PC-9 (cell line): ENCODE measurements around the gene TFAP2A. TPM values are rescaled to one million over a fixed set of nuclear protein-coding genes. Genes with fewer than 3 reads are reported as not detected.

Source experiments
- BruUV-seq: library from RNA; stranded (reverse); fragments of 400-500 nt; replicated peaks from 2 replicates; lab custom pipeline; 2021; lab: Mats Ljungman, UMichigan
- CTCF ChIA-PET: fragments of 300-600 bp; sonication (Branson Sonifier 250); formaldehyde crosslinking; loops from one replicate; lab custom pipeline; 2022; ENCODE audit warnings: antibody characterized with exemption; lab: Charles Lee
- POLR2A ChIA-PET: fragments of 300-600 bp; sonication (Branson Sonifier 250); formaldehyde crosslinking; loops from one replicate; lab custom pipeline; 2022; ENCODE audit warnings: antibody characterized with exemption; ENCODE audit not compliant: unreplicated experiment; lab: Charles Lee
- DNase-seq, 2 experiments: peaks; one replicate each; pipeline versions ENCODE4 v3.0.0 to v3.0.0-alpha.2; 2015 to 2022; ENCODE audit warnings: mixed read lengths in 1 of 2
- H2AFZ ChIP-seq: fragments of 200-600 bp; sonication (generic); 2 replicates; pipeline ENCODE4 v1.8.1; 2017; ENCODE audit warnings: antibody characterized with exemption
- H3F3A ChIP-seq: fragments of 200-600 bp; sonication (generic); 2 replicates; pipeline ENCODE4 v1.8.1; 2017; ENCODE audit warnings: antibody characterized with exemption, mild to moderate bottlenecking, low read depth; ENCODE audit not compliant: insufficient read depth
- H3K27ac ChIP-seq: fragments of 200-600 bp; sonication (generic); 2 replicates; pipeline ENCODE4 v1.6.1; 2016; ENCODE audit warnings: mixed run types
- H3K27me3 ChIP-seq: fragments of 200-600 bp; sonication (generic); 2 replicates; pipeline ENCODE4 v1.6.1; 2016; ENCODE audit warnings: low read depth, mixed run types; ENCODE audit not compliant: insufficient read depth
- H3K36me3 ChIP-seq: fragments of 200-600 bp; sonication (generic); 2 replicates; pipeline ENCODE4 v1.6.1; 2016; ENCODE audit warnings: low read depth, mixed run types
- H3K4me1 ChIP-seq: fragments of 200-600 bp; sonication (generic); replicated peaks from 2 replicates; pipeline ENCODE4 v1.6.1; 2016; ENCODE audit warnings: mixed run types; ENCODE audit not compliant: insufficient read depth
- H3K4me2 ChIP-seq: fragments of 200-600 bp; sonication (generic); 2 replicates; pipeline ENCODE4 v1.6.1; 2017; ENCODE audit warnings: mixed run types
- H3K4me3 ChIP-seq: fragments of 200-600 bp; sonication (generic); 2 replicates; pipeline ENCODE4 v1.6.1; 2016; ENCODE audit warnings: mixed run types
- H3K79me2 ChIP-seq: fragments of 200-600 bp; sonication (generic); 2 replicates; pipeline ENCODE4 v1.6.1; 2017; ENCODE audit warnings: low read depth, mixed run types
- H3K9me2 ChIP-seq: fragments of 200-600 bp; sonication (generic); 2 replicates; pipeline ENCODE4 v1.8.1; 2017; ENCODE audit warnings: mild to moderate bottlenecking; ENCODE audit not compliant: insufficient read depth
- H3K9me3 ChIP-seq: fragments of 200-600 bp; sonication (generic); 2 replicates; pipeline ENCODE4 v1.8.1; 2016; ENCODE audit warnings: low read depth; ENCODE audit not compliant: insufficient read depth
- H4K20me1 ChIP-seq: fragments of 200-600 bp; sonication (generic); 2 replicates; pipeline ENCODE4 v1.8.1; 2017; ENCODE audit not compliant: insufficient read depth
- EZH2 ChIP-seq: fragments of 200-600 bp; sonication (generic); IDR thresholded peaks from 2 replicates; pipeline ENCODE4 v1.8.0; 2017; ENCODE audit warnings: antibody characterized with exemption, low read depth
- intact Hi-C: fragments of 100-400 bp; cut with micrococcal nuclease; formaldehyde crosslinking; loops from one replicate; pipeline ENCODE4 v1.10.0; 2022; ENCODE audit not compliant: unreplicated experiment
- total RNA-seq: library from RNA; stranded (reverse); gene quantifications from 2 replicates; pipeline ENCODE4 v1.2.3, GENCODE V29; 2021
- TF ChIP-seq, protein P1 (sequence below): fragments of 200-600 bp; sonication (generic); conservative IDR thresholded peaks from 2 replicates; pipeline ENCODE4 v1.6.1; 2017; ENCODE audit warnings: mixed run types, antibody characterized with exemption, mild to moderate bottlenecking, moderate library complexity

Gene TFAP2A
- total RNA-seq, 1 experiment from 2014 or later: 43.8 TPM

DNA sequence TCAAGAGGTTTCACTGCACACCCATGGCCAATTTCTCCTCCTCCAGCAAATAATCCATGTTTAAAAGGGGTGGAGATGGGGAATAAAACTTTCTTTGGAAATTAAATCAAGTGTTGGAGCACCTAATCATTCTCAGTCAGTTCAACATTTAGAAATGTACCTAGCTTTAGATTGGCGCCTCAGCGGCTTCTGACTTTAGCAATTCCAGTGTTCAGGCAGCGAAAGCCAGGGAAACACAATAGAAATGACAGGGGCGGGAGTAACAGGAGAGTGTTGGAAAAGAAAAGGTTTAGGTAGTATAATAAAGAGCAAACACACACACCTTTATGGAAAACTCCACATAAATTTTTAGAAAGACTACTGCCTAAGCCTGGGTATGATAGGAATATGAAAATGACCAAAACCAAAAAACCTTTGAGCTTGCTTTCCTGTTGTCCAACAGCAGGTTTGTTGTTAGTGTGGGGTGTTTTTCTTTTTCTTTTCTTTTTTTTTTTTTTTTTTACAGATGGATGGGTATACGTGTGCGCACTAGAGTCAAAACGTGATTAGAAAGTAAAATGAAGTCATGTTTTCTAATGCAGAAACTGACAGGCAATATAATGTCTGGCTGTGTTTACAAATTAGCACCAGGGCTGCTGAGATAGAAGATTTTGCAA is 7.7 kb downstream of the TFAP2A start:
- POLR2A ChIA-PET: interaction anchor here (0.6 to 1.0 kb wide), 3 partner anchors 230 to 1412 kb away, joined by 5 to 18 read pairs (median 14); no protein-coding TSS in a partner anchor
- peak overlapping the region; percentile 80 for H3K27ac ChIP-seq

DNA sequence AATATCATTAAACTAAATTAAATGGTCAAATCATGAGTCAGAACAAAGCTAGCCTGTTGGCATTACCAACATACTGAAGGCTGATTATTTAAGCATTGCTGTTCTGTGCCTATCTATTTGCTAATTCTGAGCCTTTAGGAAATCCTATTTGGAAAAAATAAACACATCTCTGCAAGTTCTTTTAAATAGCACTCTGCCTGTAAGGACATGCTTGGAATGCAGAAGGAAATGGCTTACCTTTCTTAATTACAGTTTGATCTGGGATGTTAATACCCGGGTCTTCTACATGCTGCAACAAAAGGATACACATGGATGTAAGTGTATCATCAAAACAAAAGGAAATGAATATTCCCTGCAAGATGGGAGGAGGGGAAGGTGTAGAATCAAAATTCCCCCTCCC is 8.3 kb downstream of the TFAP2A start:
- H3K4me3 ChIP-seq: no peak overlapping the region
- peaks cover 23% of the 10 kb centered on the region for H3K36me3 ChIP-seq

More for the DNA sequence above, 7.7 kb downstream of the TFAP2A start:
- Histone ChIP-seq H3K4me2 (peak overlapping the region; percentile 74), H3K79me2 (peaks cover 85% of the 10 kb centered on the region), H3K4me3 (0 out of 2 replicates have a peak overlapping the region, but pooled peaks have one; percentile 88), H3K4me1 (peaks cover 64% of the 10 kb centered on the region), H3K9me3 (no peaks in the 10 kb centered on the region), H3K27me3 (no peaks in the 10 kb centered on the region), H3K9me2 (no peaks in the 10 kb centered on the region), H2AFZ (no peak overlapping the region), H3K36me3 (peaks cover 17% of the 10 kb centered on the region), H3F3A (peaks cover 44% of the 10 kb centered on the region), H4K20me1 (no peaks in the 10 kb centered on the region)
- BruUV-seq: no TSS peak
- intact Hi-C loops: no loop called here
- TF ChIP-seq EZH2: no peak
- TF ChIP-seq, protein P1, sequence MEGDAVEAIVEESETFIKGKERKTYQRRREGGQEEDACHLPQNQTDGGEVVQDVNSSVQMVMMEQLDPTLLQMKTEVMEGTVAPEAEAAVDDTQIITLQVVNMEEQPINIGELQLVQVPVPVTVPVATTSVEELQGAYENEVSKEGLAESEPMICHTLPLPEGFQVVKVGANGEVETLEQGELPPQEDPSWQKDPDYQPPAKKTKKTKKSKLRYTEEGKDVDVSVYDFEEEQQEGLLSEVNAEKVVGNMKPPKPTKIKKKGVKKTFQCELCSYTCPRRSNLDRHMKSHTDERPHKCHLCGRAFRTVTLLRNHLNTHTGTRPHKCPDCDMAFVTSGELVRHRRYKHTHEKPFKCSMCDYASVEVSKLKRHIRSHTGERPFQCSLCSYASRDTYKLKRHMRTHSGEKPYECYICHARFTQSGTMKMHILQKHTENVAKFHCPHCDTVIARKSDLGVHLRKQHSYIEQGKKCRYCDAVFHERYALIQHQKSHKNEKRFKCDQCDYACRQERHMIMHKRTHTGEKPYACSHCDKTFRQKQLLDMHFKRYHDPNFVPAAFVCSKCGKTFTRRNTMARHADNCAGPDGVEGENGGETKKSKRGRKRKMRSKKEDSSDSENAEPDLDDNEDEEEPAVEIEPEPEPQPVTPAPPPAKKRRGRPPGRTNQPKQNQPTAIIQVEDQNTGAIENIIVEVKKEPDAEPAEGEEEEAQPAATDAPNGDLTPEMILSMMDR: no peak
- CTCF ChIA-PET: interaction anchor here (0.6 kb wide), 1 partner anchor 77 kb away, joined by 3 read pairs; no protein-coding TSS in a partner anchor
- no peak for DNase-seq

DNA sequence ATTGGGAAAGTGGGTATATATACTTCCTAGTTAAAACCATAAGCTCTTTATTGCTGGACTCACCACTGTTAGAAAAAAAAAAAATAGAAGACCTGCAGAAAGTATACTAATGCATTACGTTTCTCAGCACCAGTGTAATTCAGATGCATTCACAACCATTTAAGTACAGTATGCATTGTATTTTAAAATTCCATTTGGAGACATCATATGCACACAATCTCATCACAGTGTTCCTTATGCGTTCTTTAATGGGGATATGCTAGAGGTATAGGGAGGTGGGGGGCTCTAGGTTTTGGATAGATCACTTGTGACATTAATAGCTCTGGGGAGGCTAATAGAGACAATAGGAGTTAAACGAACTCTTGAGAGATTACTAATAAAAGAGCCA is 9.4 kb downstream of the TFAP2A start:
- ChIA-PET POLR2A (interaction anchor here (0.6 to 0.7 kb wide), 3 partner anchors 10 to 168 kb away, joined by 3 to 9 read pairs (median 4); no protein-coding TSS in a partner anchor), CTCF (no interaction called here)
- H3K4me1 ChIP-seq: peaks cover 73% of the 10 kb centered on the region
- H3K9me3 ChIP-seq: no peaks in the 10 kb centered on the region
- no TSS peak for BruUV-seq
- H4K20me1 ChIP-seq: no peaks in the 10 kb centered on the region
- DNase-seq: no peak
- H3K79me2 ChIP-seq: peaks cover 81% of the 10 kb centered on the region
- no peaks in the 10 kb centered on the region for H3K27me3 ChIP-seq
- H3F3A ChIP-seq: peaks cover 38% of the 10 kb centered on the region; the same call in 1 of the 2 replicates
- H3K36me3 ChIP-seq: peaks cover 33% of the 10 kb centered on the region
- peak overlapping the region; percentile 59; the same call in 1 of the 2 replicates for H3K4me3 ChIP-seq
- no peak overlapping the region for H2AFZ ChIP-seq
- TF ChIP-seq, protein P1: no peak
- TF ChIP-seq EZH2: no peak
- peak overlapping the region; percentile 80 for H3K27ac ChIP-seq
- peak overlapping the region; percentile 74 for H3K4me2 ChIP-seq
- H3K9me2 ChIP-seq: no peaks in the 10 kb centered on the region
- intact Hi-C loops: loop anchor here (2.0 kb wide), 1 partner anchor 1155 kb away; no protein-coding TSS in a partner anchor

More for the DNA sequence above, 8.3 kb downstream of the TFAP2A start:
- Histone ChIP-seq H3K27me3 (no peaks in the 10 kb centered on the region), H3K4me2 (peak overlapping the region; percentile 74), H3F3A (peaks cover 38% of the 10 kb centered on the region; the same call in 1 of the 2 replicates), H4K20me1 (no peaks in the 10 kb centered on the region), H3K9me2 (no peaks in the 10 kb centered on the region), H2AFZ (no peak overlapping the region), H3K4me1 (peaks cover 69% of the 10 kb centered on the region), H3K27ac (peak overlapping the region; percentile 80), H3K79me2 (peaks cover 85% of the 10 kb centered on the region), H3K9me3 (no peaks in the 10 kb centered on the region)
- ChIA-PET POLR2A (interaction anchor here (0.6 to 1.0 kb wide), 2 partner anchors 229 to 1411 kb away, joined by 5 to 14 read pairs; no protein-coding TSS in a partner anchor), CTCF (interaction anchor here (0.6 kb wide), 1 partner anchor 76 kb away, joined by 3 read pairs; no protein-coding TSS in a partner anchor)
- TF ChIP-seq EZH2: no peak
- TF ChIP-seq, protein P1: no peak
- no TSS peak for BruUV-seq
- no peak for DNase-seq
- intact Hi-C loops: no loop called here
